ENCODE results near the gene ZBTB20. TPM values are rescaled to one million over a fixed set of nuclear protein-coding genes. Genes with fewer than 3 reads are reported as not detected.

ZBTB20 gene
- total RNA-seq, 1 experiment from 2014 or later = 12.8 TPM

DNA sequence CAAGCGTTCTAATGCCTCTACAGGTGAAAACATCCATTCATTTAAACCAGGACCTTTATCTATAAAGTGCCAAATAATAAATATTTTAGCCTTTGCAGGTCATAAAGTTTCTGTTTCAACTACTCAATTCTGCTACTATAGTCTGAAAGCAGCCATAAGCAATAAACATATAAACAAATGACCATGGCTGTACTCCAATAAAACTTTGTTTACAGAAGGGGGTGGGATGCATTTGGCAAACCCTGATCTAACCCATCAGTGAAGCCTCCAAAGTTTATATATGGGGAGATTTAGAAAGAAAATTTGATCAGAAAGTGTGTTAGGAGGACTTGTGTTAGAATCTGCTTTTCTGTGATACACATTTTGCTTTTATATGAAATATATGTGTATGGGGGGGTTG lies 161.3 kb downstream of the ZBTB20 start:
- no peaks in the 10 kb centered on the region for H3K4me1 Mint-ChIP-seq (ENCODE audit: low read depth, unreplicated experiment)
- H3K36me3 Mint-ChIP-seq (ENCODE audit: insufficient read depth, unreplicated experiment) = no peaks in the 10 kb centered on the region
- no peak for DNase-seq
- ChIA-PET CTCF (no interaction called here), POLR2A (no interaction called here)
- no peak overlapping the region for H3K27ac Mint-ChIP-seq (ENCODE audit: unreplicated experiment)
- intact Hi-C loops (cut with micrococcal nuclease; ENCODE audit: unreplicated experiment) = no loop called here
- H3K9me3 Mint-ChIP-seq (ENCODE audit: unreplicated experiment) = no peaks in the 10 kb centered on the region
- H3K4me3 Mint-ChIP-seq (ENCODE audit: unreplicated experiment) = no peak overlapping the region
- Histone ChIP-seq H3K36me3 (ENCODE audit: control insufficient read depth, insufficient read depth, low read length) (no peaks in the 10 kb centered on the region), H3K27me3 (replicated peaks; ENCODE audit: control insufficient read depth, insufficient read depth, low read length) (no peaks in the 10 kb centered on the region), H3K4me1 (no peaks in the 10 kb centered on the region), H3K4me3 (ENCODE audit: low read depth, low read length) (no peak overlapping the region), H3K9me3 (no peaks in the 10 kb centered on the region)
- peaks cover 9% of the 10 kb centered on the region for H3K27me3 Mint-ChIP-seq (ENCODE audit: insufficient read depth, unreplicated experiment)
- TF ChIP-seq, protein P1, sequence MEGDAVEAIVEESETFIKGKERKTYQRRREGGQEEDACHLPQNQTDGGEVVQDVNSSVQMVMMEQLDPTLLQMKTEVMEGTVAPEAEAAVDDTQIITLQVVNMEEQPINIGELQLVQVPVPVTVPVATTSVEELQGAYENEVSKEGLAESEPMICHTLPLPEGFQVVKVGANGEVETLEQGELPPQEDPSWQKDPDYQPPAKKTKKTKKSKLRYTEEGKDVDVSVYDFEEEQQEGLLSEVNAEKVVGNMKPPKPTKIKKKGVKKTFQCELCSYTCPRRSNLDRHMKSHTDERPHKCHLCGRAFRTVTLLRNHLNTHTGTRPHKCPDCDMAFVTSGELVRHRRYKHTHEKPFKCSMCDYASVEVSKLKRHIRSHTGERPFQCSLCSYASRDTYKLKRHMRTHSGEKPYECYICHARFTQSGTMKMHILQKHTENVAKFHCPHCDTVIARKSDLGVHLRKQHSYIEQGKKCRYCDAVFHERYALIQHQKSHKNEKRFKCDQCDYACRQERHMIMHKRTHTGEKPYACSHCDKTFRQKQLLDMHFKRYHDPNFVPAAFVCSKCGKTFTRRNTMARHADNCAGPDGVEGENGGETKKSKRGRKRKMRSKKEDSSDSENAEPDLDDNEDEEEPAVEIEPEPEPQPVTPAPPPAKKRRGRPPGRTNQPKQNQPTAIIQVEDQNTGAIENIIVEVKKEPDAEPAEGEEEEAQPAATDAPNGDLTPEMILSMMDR (IDR thresholded peaks at IDR 0.05; ENCODE audit: insufficient read depth in 1 of 2, low read depth in 1 of 2, low read length in 1 of 2, severe bottlenecking in 1 of 2, unreplicated experiment in 1 of 2) = no peak
- no TSS peak for BruUV-seq (replicated peaks)

DNA sequence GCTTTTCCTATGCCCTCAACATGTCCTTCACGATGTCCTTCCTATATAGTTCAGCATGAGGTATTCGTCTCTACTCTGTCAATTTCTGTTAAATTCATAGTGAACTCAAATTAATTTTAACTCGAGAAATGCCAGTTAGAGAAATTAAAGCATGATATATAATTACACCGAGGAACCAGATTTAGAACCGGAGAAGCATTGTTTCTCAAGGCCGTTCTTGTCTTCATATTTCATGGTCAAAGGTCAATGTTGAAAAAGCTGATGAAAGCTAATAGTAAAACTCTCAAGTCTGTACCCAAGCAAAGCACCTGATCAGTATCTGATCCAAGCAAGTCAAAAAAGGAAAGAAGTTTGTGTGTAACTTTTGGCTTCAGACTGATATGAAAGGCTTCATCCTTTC lies 163.8 kb downstream of the ZBTB20 start:
- H3K27ac Mint-ChIP-seq (ENCODE audit: unreplicated experiment) = no peak overlapping the region
- POLR2A ChIA-PET = no interaction called here
- BruUV-seq (replicated peaks) = no TSS peak

DNA sequence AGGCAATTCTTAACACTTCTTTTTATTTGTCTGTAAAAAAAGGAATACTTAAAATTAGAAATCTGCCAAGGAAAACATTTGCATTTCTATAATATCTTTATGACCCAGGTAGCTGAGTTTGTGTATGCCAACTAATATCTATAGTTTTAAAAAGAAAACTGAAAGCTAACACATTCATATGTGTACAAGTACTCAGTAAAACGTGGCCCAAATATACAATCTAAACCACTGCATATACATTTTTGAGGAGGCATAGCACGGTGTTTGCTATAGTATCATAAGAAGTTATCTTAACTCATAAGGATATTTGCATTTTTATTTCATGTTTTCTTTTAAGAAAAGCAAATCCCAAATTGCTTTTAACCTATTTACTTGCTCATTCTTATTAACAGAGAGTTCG lies 172.7 kb downstream of the ZBTB20 start:
- POLR2A ChIA-PET = no interaction called here
- H3K9me3 ChIP-seq = no peaks in the 10 kb centered on the region
- TF ChIP-seq, protein P1 (IDR thresholded peaks at IDR 0.05; ENCODE audit: insufficient read depth in 1 of 2, low read depth in 1 of 2, low read length in 1 of 2, severe bottlenecking in 1 of 2, unreplicated experiment in 1 of 2) = no peak
- Mint-ChIP-seq H3K27me3 (ENCODE audit: insufficient read depth, unreplicated experiment) (peaks cover 5% of the 10 kb centered on the region), H3K4me1 (ENCODE audit: low read depth, unreplicated experiment) (no peaks in the 10 kb centered on the region), H3K36me3 (ENCODE audit: insufficient read depth, unreplicated experiment) (no peaks in the 10 kb centered on the region), H3K27ac (ENCODE audit: unreplicated experiment) (no peak overlapping the region), H3K4me3 (ENCODE audit: unreplicated experiment) (no peak overlapping the region), H3K9me3 (ENCODE audit: unreplicated experiment) (no peaks in the 10 kb centered on the region)
- H3K36me3 ChIP-seq (ENCODE audit: control insufficient read depth, insufficient read depth, low read length) = no peaks in the 10 kb centered on the region
- no peaks in the 10 kb centered on the region for H3K4me1 ChIP-seq
- no TSS peak for BruUV-seq (replicated peaks)
- intact Hi-C loops (cut with micrococcal nuclease; ENCODE audit: unreplicated experiment) = no loop called here
- CTCF ChIA-PET = no interaction called here
- H3K27me3 ChIP-seq (replicated peaks; ENCODE audit: control insufficient read depth, insufficient read depth, low read length) = no peaks in the 10 kb centered on the region
- DNase-seq = no peak
- H3K4me3 ChIP-seq (ENCODE audit: low read depth, low read length) = no peak overlapping the region

More for the DNA sequence above, 163.8 kb downstream of the ZBTB20 start:
- TF ChIP-seq, protein P1 (IDR thresholded peaks at IDR 0.05; ENCODE audit: insufficient read depth in 1 of 2, low read depth in 1 of 2, low read length in 1 of 2, severe bottlenecking in 1 of 2, unreplicated experiment in 1 of 2) = no peak
- H3K4me1 ChIP-seq = no peaks in the 10 kb centered on the region
- H3K27me3 ChIP-seq (replicated peaks; ENCODE audit: control insufficient read depth, insufficient read depth, low read length) = no peaks in the 10 kb centered on the region
- intact Hi-C loops (cut with micrococcal nuclease; ENCODE audit: unreplicated experiment) = no loop called here
- H3K9me3 Mint-ChIP-seq (ENCODE audit: unreplicated experiment) = no peaks in the 10 kb centered on the region
- no peak for DNase-seq
- H3K9me3 ChIP-seq = no peaks in the 10 kb centered on the region
- no peak overlapping the region for H3K4me3 Mint-ChIP-seq (ENCODE audit: unreplicated experiment)
- H3K4me3 ChIP-seq (ENCODE audit: low read depth, low read length) = no peak overlapping the region
- CTCF ChIA-PET = no interaction called here
- H3K4me1 Mint-ChIP-seq (ENCODE audit: low read depth, unreplicated experiment) = no peaks in the 10 kb centered on the region
- H3K27me3 Mint-ChIP-seq (ENCODE audit: insufficient read depth, unreplicated experiment) = peaks cover 7% of the 10 kb centered on the region
- no peaks in the 10 kb centered on the region for H3K36me3 ChIP-seq (ENCODE audit: control insufficient read depth, insufficient read depth, low read length)
- H3K36me3 Mint-ChIP-seq (ENCODE audit: insufficient read depth, unreplicated experiment) = no peaks in the 10 kb centered on the region

All from Caco-2 (cell line).